COR-L47 (cell line): ENCODE measurements around the gene FAM47C.
"Not testable (repeated sequence)": the region's sequence is repeated elsewhere in the genome, so short reads cannot be mapped to it uniquely, and the experiment has no call there.

Source experiments
- DNase-seq: peaks from one replicate; lab custom pipeline; 2025; lab: John Stamatoyannopoulos, UW

The FAM47C gene

DNA sequence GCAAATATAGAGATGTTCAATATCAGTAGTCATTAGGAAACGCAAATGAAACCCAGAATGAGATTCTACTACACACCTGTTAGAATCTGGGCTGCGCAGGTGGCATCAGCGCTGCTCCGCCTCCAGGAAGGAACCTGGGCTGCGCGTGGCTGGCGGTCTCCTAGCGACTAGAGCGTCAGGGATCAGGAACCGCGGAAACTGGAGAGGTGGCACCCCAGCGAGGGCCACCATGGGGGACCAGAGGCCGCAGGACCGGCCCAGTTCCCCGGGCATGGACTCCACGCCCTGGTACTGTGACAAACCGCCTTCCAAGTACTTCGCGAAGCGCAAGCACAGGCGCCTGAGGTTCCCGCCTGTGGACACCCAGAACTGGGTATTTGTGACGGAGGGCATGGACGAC is at the start of gene FAM47C:
FAM47C (plus strand) TSS at position 185 of the 400 bp plus-strand sequence; CDS start at position 230, 45 bp downstream.
- not testable (repeated sequence) for DNase-seq

DNA sequence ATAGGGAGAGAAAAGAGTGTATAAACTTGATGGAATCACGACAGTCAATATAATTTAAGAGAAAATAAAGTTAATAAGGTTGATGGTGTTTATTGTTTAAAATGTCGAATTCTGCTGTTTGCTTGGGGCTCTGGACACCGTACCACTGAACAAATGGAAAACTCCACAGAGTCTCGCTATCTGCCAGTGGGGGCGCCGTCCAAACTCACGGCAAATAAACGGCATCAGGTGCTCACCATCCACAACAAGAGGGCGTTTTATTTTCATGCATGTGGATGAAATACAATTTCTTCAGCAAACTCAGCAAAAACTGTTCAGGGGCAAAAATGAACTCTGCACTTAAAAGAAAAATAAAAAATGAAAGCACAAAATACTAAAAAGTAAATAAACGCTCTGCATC is 46.6 kb upstream of the FAM47C start:
- peak; percentile 11 for DNase-seq

DNA sequence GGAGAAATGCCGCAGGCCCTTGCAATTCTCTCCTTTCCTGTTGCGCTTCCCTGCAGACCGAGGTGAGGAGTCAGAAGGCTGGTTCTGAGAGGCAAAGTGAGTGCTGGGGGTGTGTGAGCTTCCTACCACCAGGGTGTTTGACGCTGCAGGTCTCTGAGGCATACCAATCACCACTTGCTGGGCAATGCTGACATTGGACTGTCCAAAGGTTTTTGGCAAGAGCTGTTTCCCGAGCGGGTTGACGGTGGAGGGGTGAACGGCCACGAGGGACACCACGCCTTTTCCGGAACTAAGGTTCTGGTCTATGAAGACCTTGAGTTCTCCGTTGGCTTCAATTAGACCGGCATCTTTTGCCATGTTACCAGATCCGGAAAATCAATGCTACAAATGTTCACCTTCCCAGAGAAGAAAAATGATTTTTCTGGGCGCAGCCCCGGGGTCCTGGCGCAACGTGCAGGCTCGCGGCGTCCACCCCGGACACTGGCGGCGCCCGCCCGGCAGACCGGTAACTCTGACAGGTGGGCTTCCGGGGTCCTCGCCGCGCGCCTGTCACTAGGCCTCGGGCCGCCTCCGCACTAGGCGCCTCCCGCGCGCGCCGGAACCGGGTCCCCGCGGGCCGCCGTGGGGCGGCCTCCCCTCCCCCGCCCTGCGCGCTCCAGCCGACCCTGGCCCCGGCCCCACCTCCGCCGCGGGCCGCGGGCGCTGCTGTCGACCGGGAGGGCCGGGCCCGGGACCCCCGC is 44.9 kb upstream of the FAM47C start:
- DNase-seq = peak; percentile 11

DNA sequence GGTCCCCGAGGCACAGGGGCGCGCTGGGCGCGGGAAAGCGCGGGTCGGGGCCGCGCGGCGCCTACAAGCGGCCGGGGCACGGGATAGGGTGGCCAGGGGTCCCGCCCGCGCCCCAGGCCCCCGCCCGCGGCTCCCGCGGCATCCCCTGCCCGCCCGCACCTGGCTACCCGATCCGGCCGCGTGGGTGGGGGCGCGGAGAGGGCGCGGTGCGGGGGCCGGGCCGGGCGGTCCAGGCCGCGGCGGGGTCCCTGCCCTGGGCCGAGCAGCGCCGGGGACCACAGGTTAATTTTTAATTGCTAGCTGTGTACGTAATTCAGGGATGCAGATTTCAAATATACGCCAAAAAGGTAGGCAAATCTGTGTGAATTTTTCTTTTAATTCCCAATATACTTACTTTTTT is 44.3 kb upstream of the FAM47C start:
- DNase-seq = no peak

DNA sequence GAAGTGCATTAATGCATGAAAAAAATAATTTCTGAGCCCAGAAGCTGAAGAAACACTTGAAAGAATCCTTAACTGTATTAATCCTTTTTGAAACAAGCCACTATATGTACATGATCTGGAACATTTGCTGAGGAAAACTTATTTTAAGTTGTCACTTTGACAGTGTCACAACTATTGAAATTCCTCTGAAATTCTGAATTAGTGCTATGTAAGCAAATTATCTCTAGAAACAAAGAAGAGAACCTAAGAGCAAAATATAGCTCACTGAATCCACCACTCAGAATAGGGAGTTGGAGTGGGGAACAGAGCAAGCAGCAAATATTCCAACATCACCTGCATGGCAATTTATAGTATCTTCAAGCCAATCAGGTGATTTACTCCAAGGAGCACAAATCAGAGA is 34.6 kb upstream of the FAM47C start:
- DNase-seq = no peak

DNA sequence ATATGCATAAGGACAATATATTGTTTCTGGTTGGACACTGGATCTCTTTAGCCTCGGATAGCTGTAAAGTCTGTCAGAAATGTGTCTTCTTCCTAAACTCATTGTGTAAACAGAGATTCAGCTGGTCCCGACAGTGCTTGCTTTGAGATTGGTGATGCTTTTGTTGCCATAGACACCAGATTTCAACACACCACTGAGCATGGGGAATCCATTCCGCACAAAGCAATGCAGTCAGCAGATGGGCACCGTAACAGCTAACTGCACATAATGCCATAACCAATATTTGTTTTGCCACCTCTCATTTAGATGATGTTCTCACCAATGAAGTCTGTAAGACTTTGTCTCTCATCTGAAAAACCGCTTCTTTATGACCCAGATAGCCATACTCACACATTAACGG is 33.3 kb upstream of the FAM47C start:
- no peak for DNase-seq

DNA sequence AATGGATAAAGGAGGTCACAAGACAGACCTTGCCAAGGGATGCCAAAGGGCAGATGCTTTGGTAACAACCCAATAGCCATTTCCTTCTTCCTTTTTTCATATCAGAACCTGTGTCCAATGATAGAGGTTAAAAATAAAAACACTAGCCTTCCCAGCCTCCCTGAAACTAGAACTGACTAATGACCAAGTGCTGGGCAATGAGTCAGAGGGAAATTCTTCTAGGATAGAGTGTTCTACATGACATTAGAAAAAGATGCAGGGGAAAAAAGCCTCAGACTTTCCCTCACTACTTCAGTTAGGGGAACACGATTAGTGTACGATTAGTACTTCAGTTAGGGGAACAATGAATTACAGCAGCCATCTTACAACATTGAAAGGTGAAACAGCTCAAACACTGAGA is 29.3 kb upstream of the FAM47C start:
- DNase-seq = no peak

DNA sequence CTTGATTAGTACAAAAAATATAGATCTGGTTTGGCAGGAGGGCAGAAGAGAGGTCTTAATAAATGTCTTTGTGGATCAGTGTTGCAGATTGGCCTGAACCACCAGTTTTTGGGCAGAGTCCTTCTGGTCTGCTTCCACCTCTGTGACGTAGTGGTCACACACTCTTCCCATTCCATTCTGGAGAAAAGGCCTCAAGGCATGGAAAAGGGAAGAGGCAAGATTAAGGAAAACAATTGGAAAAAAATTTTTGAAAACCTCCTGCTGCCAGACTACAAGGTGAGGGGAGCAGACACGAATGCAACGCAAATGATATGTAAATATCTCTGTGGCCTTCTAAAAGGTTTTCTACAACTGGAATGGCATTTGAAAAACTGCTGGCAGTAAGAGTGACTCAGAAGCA is 24.3 kb upstream of the FAM47C start:
- DNase-seq = no peak

DNA sequence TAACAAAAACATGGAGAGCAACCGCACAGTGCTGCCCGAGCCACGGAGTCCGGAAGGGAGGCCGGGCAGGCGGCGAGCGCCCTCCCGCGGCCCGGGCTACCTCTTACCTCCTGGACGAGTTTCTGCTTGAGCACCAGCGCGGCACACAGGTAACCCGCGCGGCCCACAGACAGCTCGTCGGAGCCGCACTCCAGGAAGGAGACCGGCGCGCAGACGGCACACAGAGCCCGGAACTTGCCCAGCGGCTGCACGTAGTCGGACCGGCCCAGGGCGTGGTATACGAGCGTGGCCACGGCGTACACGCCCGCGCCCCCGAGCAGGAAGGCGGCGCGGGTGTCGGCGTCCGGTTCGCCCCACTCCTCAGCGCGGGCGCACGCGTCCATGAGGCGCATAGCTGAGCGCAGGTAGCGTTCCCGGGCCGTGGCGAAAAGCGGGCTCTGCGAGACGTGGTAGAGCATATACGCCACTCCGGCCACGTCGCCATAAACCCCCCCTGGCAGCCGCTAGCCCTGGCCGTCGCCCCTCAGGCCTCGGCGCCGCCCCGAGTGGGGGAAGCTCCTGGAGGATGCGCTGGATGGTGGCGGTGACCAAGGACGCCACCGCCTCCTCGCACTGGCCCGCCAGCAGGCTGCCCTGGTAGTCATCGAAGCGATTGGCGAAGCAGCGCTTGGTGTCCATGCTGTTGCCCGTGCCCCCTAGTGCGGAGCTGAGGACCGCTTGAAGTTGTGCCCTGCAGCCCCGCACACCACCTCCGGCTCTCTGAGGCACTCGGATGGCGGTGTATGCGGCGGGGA is 22.6 kb upstream of the FAM47C start:
- DNase-seq = peak; percentile 14

DNA sequence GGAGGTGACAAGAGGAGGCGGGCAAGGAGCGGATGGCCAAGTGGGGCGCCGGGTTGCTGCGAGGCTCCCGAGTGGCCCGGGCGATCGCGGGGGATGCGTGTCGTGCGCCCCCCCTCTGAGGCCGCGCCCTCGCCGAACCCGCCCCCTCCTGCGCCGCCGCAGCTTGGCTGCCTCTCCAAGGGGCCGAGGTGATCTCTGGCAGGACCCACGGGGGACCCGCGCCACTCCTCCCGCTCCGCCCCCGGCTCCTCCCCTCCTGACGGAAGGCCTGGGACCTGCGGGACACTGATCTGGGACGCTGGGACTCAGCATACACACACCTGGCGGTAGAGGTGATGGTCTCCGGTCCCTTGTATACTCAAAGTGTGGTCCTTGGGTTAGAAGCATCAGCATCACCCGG is 21.9 kb upstream of the FAM47C start:
- DNase-seq = no peak

DNA sequence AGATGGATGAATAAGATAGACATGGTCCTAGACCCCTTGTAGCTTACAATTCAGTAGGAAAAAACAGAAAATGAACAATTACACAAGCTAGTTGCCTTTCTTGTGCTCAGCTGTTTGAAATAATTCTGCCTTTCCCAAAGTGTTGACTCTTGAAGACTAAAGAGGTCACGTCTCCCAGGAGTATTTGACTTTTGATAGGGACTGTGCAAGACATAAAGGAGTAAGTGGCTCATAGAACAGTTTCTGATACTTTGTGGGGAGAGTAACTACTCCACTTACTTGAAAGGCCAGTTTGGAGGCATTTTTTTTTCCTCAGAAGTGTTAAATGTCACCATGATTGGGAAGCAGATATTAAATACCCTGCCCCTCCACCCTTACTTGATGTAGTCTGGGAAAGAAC is 21.0 kb upstream of the FAM47C start:
- DNase-seq = not testable (repeated sequence)

DNA sequence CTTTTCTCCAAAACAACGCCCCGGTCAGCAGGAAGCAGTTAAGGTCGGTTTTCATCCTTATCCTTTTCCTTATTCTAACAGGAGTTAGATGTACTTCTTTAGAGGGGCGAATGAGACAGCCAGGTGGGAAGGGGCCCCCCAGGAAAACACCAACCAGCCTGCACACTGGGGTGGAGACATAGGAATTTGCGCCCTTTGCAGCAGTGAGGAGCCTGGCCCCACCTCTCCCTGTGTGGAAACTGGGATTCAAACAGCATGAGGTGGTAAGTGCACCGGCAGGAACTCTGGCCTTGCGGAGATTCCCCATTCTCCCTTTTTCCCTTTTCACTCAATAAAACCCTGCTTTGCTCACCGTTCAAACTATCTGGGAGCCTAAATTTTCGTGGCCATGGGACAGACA is 8.0 kb upstream of the FAM47C start:
- DNase-seq = no peak

DNA sequence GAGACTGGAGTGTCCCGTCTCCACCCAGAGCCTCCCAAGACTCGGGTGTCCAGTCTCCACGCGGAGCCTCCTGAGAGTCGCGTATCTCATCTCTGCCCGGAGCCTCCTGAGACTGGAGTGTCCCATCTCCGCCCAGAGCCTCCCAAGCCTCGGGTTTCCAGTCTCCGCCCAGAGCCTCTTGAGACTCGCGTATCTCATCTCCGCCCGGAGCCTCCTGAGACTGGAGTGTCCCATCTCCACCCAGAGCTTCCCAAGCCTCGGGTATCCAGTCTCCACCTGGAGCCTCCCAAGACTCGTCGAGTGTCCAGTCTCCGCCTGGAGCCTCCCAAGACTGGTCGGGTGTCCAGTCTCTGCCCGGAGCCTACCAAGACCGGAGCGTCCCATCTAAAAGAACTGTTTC is 2.3 kb downstream of the FAM47C start:
- no peak for DNase-seq

DNA sequence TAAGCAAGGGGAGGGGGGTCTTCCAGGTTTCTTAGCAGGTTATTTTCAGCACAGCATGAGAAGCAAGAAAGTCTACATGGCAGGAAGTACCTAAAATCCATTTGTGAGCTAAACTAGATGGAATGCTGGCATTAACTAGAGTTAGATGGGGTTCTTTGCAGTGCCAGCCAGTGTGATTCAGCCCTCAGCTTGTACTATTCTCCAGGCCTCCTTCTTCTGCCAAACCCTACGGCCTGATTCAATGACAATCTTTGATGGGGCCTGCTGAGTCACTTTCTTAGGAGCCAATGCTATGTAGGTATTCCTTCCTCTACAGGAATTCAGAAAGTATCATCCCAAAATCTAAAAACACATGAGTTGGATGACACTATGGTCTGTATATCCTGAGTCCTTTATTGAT is 26.1 kb downstream of the FAM47C start:
- DNase-seq = not testable (repeated sequence)

DNA sequence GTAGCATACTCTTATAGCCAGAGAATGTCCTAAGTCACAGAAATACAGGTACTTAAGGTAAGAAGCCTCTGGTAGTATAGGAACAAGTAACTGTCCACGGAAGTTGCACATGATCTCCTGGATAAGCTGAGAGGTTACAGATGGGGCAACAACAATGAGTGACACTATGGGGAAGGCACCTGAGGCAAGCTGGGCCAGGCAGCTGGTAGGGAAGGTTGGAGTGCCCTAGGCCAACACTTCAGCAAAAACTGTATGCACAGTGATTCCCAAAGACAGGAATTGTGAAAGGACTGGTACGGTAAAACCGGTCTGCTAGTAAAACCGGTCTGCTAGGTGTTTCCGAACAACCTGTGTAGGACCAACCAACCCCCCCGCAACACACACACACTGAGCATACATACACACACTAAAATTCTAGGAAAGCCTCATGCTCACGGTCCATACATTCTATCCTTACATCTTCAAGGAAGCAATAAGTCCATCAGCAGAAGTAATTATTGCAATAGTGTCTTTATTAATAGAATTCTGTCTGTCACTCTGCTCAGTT is 28.6 kb downstream of the FAM47C start:
- not testable (repeated sequence) for DNase-seq

DNA sequence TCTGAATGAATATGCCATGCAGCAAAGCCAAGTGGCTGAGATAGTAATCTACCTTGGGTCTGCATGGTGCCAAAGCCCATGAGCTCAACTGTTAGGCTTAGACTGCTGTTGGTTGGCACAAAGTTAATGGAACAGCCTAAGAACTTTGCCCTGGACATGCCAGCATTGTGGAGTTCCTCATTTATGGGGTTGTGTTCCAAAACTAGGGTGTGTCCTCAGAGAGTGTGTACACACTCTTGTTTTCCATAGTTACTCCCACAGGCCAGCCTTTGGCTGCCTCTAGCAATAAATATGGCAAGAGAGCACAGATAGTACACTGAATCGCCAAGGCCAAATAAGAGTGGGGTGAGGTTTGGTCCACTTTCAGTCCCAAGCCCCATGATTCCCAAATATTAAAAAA is 30.6 kb downstream of the FAM47C start:
- not testable (repeated sequence) for DNase-seq

DNA sequence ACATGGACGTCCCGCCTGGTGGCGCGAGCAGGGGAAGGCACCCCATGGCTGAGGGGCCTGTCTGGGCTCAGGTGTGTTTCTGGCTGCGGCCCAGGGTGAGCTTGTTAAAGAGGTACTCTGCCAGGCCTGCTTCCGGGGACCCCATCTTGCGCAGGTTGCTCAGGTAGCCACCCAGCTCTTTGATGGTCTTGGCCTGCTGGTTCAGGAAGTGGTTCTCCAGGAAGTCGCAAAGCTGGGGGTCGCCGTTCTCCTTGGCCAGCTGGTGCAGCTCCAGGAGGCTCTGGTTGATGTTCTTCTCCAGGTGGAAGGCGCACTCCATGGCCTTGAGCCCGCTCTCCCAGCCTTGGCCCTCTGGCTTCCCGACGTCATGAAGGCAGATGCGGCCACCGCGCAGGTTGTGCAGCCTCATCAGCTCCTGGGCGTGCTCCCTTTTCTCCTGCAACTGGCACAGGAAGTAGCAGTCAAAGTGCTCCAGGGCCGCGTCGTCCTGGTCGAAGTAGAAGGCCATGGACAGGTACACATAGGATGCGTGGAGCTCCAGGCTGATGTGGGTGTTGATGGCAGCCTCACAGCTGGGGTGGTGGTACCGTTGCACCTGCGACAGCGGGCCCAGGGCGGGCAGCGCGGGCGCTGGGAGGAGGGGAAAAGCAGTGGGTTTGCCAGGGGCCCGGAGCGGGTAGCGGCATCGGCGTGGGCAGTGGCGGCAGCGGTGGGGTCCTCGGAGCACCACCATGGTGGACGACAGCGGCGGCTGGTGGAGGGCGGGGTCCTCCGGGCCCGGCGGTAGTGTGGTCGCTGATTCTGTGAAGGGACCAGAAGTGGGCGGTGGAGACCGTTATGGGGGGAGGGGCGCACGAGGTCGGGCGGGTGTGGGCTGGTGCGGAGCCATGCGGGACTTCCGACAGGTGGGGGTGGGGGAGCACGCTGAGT is 35.1 kb downstream of the FAM47C start:
- DNase-seq = not testable (repeated sequence)

DNA sequence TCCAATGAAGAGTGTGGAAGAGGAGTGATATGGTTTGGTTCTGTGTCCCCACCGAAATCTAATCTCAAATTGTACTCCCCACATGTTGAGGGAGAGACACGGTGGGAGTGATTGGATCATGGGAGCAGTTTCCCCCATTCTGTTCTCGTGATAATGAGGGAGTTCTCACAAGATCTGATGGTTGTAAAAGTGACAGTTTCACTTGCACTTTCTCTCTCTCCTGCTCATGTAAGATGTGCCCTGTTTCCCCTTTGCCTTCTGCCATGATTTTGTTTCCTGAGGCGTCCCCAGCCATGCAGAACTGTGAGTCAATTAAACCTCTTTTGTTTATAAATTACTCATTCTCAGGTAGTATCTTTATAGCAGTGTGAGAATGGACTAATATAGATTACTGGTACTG is 39.6 kb downstream of the FAM47C start:
- DNase-seq = no peak

DNA sequence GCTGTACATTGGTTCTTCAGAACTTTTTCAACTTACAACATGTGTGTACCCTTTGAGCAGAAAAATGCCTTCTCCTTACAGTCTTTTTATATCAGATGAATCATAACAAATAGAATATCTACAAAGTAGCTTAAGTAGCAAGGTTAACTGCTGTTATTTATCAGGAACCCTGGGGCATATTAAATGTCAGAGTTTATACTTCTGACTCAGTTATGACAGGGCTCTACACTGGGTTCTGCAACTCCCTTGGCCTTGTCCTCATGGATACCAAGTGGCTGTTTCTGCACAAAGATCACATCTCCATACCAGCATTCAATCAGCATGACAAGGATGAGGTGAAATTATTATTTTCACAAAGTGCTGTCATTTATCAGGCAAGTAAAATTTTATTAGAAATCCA is 49.4 kb downstream of the FAM47C start:
- not testable (repeated sequence) for DNase-seq

DNA sequence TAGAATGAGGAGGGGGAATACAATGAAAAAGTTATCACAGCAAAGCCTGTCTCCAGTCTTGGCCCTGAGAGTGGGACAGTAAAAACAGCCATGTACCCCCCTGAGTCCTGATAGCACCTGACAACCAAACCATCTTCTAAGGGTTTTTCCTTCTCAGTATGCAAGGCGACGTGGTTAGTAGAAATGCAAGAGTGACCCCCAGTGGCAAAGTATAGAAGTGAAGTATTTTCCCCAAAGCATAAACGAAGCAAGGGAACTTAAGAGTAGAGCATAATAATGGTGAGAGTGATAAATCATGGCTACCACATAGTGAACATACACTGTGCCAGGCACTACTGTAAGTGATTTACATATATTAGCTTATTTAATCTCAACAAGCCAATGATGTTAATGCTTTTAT is 52.8 kb downstream of the FAM47C start:
- peak; percentile 12 for DNase-seq
